Measurements from ENCODE around the gene COG5.

COG5 gene

DNA sequence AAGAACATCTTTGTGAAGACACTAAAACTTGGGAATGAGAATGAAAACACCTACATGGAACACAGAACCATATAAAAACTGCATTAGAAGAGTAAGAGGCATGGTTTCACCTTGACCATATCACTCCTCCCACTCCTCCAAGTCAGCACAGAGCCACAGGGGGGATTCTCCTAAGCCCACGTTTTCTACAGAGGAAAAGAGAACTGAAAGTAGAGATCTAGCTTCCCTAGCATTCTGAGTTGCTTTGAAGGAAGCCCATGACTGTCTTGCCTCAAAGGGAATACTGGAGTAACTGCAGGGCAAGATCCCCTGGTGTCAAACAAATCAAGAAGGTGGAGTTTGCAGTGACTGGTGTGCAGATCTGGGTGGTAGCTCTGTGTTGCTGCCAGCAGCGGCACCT, 351.0 kb downstream of the COG5 start:
- DNase-seq: no peak

DNA sequence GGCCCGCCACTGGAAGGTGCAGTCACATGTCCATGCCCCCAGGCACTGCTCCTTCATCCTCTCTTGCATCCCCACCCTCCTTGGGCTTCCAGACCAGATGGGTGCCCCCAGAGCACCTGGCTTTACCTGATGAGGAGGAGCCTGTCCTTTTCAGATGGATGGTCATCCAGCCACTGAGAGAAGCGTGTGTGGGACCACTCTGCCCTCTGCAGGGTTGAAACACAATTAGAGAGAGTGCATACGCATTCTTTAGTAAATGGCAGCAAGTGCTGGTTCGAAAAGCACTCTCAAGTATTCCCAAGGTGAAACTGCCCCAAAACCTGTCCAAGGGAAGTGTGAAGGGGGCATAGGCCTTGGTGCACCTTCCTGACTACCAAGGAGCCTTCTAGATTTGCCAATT, 353.3 kb downstream of the COG5 start:
- no peak for DNase-seq

DNA sequence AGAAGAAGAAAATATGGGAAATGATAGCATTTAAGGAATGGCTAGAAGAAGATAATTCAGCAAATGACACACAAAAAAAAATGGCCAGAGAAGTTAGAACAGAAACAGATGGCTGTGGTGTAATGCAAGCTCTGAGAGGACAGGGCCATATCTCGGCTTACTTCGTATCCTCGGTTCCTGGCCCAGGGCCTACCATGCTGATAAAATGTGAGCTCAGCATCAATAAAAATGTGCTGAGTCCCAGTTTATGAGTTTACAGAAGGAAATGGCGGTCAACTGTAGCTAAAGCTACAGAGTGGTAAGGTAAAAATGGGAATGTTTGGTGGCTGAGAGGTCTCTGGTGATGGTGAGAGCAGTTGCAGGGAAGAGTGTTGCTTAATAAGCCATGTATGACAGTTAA, 354.2 kb downstream of the COG5 start:
- no peak for DNase-seq

DNA sequence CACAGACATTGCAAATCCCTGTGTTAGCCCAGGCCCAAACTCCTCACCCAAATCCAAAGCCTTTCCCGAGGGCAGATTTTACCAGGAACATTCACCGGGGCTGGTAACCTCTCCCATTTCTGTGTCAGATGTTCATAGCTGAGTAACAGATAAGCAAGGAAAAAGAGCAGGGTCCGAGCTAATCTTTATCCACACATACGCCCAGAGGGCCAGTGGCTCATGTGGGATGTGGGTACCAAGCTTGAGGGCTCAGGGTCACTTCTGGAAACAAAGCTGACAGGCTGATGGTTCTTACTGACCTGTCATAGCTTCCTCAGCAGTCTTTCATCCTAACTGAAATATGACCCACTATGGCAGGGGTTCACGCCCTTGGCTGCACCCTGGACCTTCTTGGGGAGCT, 355.2 kb downstream of the COG5 start:
- DNase-seq: no peak

DNA sequence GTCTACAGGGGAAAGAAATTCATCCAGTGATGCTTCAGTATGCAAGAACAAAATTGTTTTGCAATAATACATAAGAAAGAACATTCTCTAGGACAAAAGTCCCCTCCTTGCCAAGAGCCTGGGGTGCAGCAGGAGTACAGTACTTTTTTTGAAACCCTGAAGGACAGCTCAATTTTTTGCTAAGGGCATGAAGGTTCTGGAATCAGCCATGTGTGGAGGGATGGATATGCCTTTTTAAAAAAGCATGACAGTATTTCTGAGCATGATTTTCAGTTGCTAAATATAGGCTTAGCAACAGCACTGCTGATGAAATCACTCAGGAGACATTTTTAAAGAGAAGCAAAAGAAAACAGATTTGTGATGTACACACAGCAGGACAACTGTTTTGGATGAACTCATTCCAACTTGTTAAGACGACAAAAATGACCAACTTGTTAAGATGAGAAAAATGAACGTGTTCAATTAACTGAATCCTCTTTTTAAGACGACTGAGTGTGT, 355.6 kb downstream of the COG5 start:
- DNase-seq: no peak

DNA sequence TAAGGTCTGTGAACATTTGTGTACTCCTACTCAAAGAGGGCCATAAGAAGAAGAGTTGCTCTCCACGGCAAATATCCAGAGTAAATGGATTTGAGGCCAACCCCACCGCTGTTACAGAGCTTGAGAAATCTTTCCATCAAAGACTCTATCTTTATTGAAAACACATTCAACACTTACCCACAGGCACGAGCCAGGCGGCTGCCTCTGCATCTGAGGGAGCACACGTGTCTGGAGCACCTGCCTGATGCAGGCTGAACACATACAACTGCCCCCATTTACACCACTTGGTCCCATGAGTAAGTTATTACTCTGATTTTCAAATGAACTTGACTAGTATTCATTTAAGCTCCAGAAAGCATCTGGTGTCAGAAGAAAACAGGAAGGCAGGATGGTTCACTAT, 356.3 kb downstream of the COG5 start:
- no peak for DNase-seq

DNA sequence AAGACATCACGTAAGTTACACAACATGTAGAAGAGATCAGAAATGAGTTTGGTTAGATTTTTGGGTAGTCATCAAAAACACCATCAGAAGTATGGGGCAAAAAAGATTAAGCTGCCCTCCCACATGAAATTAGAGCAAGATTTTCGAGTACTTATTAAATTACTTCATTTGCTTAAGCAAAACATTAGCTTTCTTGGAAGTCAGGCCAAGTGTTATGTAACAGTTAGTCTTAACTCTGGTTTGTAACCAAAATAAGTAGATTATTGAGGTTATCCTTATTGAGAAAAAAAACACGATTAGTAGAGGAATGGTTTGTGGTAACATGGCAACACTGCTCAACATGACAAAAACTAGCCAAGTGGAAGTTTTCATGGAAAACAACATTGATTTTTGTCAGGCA, 357.0 kb downstream of the COG5 start:
- no peak for DNase-seq

DNA sequence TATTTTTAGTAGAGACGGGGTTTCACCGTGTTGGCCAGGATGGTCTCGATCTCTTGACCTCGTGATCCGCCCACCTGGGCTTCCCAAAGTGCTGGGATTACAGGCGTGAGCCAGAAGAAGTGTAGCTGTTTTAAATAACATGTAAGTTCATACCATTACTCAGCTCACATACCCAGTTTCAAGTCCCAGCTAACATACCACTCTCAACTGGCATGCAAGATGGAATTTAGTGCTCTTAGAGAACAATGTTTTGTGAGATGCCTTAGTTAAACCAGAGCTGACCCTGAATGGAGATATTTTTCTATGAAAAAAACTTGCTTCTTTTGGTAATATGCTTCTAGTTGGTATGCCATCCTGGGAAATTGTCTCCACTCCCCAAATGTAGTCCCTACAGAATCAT, 357.6 kb downstream of the COG5 start:
- DNase-seq: no peak

DNA sequence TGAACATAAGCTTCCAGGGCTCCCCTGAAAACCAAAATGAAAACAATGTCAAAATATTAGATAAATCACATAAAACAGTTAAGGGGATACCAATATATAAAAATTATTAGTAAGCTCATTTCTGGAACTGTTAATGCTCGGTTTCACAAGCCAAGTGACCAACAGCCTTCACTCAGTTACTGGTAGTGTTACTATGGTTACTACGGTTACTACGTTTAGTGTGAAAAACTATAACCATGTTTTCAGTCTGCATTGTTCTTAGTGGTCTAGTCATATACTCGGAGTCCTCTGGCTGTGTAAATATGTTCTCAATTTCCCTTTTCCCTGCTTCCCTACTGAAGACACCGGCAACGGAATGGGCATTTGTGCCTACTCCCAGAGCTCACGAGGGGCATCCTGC, 360.1 kb downstream of the COG5 start:
- DNase-seq: no peak

DNA sequence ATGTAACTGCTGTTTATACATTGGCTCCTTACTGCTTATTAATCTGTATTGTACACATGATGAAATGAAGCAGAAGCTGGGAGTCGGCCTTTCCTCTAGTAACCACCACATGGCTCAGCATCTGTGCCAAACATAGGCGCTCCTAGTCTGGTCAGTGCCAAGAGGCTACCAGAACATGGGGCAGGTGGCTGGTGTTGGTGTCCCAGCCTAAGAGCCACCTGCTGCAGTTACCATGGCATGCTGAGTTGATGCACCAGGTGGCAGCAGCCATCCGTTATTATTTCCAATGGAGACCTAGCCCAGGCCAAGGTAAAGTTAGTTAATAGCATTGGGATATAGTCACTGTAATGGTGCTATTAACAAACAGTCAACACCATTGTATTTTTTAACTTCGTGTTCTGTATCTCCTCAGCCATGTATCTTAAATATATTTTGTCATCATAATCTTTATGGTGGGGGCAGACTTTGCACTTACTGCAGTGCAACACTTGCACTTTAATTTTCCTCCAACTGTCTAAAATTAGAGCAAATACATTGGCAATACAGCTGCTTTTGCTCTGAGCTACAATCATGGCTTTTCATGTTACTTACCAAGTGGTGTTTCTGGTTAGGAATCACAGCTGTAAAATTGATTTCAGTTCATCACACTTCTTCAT, 361.8 kb downstream of the COG5 start:
- DNase-seq: peak; percentile 3

DNA sequence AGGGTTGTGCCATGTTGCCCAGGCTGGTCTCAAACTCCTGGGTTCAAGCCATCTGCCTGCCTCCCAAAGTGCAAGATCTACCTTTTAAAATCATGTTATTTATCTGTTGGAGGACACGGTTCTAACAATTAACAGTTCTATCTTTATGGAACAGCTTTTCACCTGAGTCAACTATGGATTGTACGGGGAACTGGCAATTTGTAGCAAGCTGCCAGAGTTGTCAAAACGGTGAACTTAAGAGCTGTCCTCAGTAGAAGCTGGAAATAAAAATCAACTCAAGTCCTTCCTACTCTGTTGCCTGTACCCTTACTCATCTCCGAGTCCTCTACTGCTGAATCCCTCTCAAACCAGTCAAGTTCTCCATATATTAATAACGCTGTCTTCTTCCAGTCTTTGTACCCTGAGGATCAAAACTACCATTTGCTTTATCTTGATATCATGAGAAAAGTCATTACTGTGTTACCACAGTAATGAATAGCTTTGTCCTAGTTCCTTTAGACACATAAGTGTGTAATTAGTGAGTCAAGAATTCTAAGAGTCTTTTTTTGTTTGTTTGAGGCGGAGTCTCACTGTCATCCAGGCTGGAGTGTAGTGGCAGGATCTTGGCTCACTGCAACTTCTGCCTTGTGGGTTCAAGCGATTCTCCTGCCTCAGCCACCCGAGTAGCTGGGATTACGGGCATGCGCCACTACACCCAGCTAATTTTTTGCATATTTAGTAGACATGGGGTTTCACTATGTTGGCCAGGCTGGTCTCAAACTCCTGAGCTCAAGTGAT, 366.7 kb downstream of the COG5 start:
- DNase-seq: no peak

DNA sequence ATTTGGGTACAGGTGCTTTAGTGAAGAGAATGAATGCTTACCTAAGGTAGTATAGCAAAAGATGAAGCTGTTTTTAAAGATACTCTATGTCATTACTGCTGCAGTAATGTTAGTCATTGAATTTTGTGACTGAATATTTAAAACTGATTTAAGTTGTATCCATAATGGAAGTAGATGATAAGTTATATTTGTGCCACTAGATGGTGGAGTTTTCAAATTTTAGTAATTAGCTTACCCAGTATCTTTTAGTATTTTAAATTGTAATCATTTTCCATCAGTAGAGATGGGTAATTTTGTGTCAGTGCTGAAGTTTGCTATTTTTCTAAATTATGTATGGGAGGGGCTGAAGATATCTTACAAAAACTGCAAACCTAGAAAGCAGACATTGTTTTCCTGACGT, 369.7 kb downstream of the COG5 start:
- DNase-seq: no peak

DNA sequence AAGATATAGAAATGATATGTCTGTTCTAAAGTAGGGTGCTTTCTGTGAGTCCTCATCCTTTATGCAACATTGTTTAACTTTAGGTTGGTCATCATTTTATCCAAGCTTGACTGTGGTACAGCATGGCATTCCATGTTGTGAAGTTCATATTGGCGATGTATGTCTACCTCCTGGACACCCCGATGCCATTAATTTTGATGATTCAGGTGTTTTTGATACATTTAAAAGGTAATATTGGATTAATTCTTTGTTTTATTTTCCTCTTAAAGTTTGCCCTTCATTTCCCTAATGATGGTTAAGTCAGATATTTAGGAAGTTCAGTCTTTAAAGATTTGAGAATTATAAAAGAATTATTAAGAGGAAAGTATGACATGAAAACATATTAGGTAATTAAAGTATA, 373.6 kb downstream of the COG5 start:
- no peak for DNase-seq

DNA sequence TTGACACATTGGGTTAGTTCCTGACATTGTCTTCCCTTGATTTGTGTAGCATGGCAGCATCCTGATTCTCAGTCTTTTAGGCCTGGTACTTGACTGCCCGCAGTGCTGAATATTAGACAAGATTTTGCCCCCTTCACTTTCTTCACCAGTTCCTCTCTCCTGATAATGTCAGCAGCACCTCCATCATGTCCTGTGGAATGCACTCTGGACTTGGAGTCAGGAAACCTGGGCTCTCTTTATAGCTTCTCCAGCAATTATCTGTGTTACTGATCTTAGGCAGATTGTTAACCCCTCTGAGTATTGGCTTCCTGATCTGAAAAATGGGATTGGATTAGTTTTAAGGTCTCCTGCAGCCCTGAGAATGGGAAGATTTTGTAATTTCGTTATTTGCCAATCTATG, 375.9 kb downstream of the COG5 start:
- no peak for DNase-seq

DNA sequence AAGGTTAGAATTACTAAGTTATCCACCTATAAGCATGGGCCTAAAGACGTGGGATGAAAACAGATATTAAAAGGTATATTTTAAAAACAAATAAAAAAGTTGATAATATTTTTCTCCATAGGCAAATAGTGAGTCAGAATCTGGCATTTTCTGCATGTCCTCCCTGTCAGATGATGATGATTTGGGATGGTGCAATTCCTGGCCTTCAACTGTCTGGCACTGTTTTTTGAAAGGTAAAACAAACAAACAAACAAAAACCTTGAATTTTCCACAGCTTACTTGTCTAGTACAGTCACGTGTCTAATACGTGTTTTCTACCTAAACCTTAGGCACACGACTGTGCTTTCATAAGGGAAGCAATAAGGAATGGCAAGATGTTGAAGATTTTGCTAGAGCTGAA, 377.5 kb downstream of the COG5 start:
- DNase-seq: no peak

DNA sequence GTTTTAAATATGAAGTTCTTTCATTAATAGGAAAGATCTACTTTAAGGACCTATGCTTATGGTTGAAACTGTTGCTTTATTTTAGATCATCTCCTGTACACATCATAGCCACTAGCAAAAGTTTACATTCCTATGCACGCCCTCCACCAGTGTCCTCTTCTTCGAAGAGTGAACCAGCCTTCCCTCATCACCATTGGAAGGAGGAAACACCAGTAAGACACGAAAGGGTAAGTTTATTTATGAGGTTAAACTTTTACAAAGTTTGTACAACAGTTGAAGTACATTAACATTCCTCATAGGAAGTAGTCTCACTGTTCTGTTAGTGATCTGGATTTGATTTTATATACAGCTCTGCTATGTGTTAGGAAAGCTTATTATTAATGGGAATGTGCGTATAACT, 378.0 kb downstream of the COG5 start:
- DNase-seq: no peak

DNA sequence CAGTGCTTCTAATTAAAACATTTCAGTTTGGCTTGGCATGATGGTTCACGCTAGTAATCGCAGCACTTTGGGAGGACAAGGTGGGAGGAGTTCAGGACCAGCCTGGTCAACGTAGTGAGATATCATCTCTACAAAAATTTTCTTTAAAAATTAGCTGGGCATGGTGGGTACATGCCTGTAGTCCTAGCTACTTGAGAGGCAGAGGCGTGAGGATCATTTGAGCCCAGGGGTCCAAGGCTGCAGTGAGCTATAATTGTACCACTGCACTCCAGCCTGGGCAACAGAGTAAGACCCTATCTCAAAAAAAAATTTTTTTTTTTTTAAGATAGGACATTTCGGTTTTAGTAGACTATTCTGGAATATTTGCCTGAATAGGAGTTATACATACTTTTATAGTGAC, 382.5 kb downstream of the COG5 start:
- no peak for DNase-seq

DNA sequence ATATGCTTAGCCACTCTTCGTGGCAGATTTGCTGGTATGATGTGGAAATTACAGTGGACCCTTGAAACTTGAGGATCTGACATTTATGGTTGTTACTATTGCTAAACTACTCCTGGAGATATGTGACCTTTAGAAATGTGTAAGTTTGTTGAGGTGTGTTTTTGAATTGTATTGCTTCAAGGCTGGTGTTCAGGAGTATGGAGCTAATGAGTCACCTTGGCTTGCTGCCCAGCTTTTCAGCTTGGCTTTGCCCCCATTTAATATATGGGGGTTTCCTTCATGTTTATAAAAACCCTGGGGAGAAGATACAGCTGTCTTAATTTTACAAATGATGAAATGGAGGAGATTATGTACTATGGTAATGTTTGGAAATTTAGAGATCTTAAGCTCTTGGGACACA, 383.3 kb downstream of the COG5 start:
- DNase-seq: no peak

DNA sequence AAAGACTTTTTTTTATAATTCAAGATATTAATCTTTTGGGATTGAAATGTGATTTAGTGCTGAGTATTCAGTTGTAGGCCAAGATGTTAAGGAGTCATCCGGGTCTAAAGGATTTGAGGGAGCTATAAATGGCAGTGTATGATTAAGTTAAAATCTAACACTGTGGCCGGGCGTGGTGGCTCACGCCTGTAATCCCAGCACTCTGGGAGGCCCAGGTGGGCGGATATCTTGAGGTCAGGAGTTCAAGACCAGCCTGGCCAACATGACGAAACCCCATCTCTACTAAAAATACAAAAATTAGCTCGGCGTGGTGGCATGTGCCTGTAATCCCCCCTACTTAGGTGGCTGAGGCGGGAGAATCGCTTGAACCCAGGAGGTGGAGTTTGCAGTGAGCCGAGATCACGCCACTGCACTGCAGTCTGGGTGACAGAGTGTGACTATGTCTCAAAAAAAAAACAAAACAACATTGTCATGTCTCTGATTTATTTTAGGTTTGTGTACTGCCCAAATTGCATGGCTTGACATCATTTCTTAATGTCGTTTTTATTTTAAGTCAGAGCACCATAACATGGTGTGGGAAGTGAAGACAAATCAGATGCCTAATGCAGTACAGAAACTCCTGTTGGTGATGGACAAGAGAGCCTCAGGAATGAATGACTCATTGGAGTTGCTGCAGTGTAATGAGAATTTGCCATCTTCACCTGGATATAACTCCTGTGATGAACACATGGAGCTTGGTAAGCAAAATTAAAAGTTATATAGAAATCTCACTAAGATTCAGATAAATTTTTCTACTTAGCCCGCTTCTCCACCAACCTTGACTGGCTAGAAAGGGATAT, 384.2 kb downstream of the COG5 start:
- DNase-seq: no peak

DNA sequence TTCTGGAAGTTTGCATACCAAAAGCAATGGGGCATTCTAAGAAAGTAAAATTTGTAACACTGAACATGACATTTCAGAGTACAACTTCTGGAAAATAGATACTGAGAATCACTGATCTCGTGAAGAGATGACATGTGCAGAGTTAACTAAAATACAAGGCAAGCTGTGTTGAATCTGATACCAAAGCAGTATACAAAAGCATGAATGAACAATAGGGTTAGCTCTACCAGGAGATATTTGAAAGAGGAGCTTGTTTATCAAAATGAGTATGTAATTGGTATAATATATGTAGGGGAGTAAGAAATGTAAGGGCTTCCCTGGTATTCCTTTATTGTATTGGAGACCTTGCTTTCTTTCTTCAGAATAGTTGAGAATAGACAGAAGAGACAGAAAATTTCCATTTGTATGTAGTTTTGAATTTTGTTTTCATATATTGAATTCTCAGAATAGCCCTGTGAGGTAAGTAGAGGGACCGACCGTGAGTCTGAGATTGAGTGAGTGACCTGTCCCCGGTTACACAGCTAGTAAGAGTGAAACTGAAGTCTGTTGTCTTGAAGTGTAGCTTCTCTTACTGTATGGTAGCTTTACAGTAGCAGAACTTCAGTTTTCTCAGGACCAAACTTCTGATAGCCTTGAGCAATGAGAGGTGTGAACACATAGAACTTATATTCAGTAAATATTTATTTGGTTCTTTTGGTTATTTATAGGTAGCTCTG, 389.9 kb downstream of the COG5 start:
- no peak for DNase-seq

DNA sequence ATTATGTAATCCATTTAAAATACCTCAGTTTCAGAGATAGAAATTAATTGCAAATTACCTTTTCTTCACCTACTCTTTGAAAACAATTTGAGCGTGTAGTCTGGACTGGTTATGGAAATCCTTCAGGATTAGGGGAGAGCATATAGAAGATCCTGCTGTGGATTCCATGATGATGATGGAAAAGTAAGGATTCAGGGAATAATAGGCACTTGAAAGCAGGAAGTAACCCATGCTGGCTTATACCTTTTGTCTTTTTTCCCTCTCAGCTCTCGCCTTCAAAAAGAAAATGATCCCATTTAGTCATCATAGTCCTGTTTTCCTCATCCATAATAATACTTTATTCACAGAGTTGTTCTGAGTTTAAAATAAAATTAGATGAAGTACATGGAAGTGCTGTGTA, 390.5 kb downstream of the COG5 start:
- no peak for DNase-seq

DNA sequence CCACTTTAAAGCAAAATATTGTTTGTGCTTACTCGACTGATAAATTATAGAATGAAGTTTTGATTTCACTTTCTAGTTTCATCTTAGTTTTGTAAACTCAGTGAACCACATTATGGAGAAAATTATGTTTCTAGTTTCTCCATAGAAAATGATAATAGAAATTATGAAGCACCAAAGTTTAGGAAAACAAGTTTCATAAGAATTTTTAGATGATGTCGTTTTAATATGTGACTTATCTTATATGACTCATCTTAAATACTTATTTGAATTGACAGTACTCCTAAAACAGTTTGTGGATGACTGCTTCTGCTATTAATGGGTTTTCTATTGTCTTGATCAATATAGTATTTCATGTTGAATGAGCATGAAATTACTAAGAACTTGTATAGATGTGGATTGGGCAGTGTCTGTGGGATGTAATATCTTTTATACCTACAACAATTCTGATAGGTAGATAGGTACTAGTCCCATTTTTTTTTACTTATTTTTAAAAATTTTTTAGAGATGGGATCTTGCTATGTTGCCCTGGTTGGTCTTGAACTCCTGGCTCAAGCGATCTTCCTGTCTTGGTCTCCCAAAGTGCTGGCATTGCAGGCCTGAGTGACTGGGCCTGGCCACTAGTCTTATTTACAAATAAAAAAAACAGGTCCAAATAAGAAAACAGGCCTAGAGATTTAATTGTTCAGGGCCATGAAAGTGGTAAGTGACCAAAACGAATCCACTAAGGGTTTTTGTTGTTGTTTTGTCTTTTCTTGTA, 391.3 kb downstream of the COG5 start:
- DNase-seq: no peak
